GM21619 (cell line): ENCODE results near the gene PRKCH.

Source experiments
- ATAC-seq: cut with Tn5 transposase; IDR thresholded peaks from one replicate; pipeline ENCODE4 v1.9.1; 2021; ENCODE audit not compliant: unreplicated experiment

PRKCH gene

DNA sequence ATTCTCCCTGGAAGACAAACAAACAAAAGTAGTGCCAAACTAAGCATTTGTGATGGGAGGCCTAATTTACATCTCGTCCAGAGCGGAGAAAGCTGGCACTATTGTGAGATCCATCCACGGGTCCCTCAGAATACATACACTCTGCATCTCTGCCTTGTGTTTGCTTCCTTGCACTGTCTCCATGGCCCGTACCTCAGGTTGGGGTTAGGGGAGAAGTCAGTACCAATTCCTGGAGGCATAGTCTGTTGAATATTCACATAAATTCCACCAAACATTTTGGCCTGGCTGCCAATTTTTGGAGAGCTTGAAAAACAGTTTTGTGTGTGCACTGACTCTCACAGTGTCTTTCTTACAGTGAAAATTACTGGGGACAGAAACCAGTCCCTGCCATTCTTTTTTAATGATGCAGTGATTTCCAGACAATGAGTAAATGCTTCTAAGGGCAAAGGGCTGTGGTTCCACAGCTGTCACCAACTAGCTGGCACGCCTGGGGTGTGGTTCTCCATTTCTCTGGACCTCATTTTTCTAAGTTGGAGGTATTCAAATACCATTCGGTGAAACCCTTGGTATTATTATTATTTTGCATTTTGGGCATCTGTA, 254.3 kb downstream of the PRKCH start:
- ATAC-seq = no peak

DNA sequence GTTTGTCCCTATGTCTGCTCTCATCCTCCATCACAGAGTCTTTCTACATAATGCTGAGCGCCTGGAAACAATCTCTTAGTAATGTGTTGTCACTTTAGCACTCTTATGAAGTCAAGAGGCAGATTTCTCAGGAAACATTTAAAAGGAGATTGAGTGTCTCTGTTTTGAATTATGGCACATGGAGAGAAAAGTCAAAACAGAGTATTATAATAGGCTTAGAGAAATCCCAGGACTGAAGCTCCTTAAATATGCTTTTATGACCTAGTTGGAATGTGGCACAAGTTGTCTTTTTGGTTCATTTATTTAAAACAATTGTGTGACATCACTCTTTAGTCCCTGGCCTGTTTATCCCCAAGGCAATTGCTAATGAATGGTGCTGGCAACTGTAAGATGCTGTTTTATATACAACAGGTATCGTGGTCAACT, 256.1 kb downstream of the PRKCH start:
- ATAC-seq = no peak

DNA sequence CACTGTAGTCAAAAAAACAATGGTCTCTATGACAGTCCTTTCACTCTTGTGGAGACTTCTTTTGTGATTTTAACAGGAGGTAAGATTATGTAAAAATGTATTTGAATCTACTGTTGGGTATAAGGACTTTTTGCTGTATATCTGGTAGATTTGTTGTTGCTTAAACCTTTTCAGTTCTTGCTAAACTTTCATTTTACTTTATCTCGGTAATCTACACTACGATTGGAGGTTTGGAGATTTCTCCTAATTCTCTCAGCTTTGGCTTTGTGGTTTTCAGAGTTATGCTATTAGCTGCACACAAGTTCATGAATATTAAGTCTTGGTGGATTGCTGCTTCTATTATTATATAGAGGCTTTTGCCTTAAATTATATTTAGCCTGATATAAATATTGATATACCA, 257.4 kb downstream of the PRKCH start:
- no peak for ATAC-seq

DNA sequence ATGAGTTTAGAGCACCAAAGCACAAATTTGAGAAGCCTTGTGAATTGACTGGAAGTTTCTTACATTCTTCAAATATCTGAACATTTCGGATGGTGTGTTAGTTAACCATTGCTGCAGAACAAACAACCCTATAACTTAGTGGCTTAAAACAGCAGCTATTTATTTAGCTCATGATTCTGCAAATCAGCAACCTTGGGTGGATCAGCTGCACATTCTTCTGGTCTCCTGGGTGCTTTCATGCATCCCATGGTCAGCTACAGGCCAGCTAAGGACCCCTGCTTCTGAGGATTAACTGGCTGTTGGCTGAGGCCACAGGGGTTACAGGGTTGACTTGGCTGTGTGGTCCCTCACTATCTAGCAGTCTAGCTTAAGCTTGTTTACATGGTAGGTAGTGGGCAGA, 260.0 kb downstream of the PRKCH start:
- no peak for ATAC-seq

DNA sequence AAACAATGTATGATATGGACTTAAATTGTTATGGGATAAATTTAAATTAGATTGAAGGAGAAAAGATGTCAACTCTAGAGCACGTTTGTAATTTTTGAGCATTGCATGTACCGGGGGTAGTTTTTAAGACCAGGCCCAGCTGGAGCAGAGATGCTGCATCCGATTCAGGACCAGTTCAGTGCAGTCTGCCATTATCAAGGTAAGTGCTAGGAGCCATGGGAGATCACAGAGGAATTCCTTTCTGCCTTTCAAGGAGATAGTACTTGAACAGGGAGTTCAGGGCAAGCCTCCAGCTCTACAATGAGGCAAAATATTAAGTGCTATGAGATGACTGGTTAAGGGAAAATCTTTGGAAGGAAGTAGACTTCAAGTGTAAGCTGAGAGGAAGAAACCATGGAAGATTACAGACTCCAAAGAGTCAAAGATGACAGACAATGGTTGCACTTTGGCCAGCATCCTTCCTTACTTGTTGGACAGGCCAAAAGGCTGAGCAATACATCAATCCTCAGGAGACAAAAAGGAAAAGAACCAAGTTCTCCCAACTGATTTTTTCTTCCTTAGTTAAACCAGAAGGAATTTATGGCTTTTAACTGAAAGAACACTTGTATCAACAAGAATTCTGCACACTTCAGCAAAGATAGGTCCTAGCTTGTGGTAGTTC, 260.7 kb downstream of the PRKCH start:
- ATAC-seq = no peak

DNA sequence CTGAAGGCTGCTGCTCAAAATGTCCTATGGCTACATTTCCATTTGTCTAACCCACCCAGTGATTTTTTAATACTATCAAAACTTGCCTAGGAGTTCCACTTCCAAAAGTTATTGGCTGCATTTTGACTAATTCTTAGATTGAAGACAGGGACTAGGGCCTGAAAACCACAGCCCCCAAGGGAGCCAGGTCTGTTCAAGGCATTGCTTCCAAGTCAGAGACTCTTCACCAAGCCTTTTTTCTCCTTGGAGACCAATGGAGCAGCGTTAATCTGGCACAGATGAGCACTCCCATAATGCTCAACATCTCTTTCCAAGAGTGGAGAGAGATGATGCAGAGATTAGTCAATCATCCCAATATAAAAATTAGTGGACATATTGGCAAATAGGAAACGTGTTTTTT, 261.4 kb downstream of the PRKCH start:
- ATAC-seq = no peak

DNA sequence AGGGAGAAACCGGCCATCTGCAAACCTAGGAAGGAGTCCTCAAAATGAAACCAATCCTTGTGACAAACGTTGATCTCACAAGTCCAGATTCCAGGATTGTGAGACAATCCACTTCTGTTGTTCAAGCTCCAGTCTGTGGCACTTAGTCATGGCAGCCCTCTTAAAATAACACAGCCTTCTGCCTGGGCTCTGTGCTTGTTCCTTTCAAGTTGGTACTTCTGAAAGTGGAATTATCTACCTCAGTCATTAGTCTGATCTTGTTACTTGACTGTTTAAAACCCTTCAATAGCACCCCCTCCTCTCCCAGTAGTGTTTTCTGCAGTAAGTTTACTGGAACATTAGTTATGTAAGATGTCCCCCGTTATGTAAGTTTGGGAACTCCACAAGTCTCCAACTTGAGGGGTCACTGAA, 263.0 kb downstream of the PRKCH start:
- ATAC-seq = no peak

DNA sequence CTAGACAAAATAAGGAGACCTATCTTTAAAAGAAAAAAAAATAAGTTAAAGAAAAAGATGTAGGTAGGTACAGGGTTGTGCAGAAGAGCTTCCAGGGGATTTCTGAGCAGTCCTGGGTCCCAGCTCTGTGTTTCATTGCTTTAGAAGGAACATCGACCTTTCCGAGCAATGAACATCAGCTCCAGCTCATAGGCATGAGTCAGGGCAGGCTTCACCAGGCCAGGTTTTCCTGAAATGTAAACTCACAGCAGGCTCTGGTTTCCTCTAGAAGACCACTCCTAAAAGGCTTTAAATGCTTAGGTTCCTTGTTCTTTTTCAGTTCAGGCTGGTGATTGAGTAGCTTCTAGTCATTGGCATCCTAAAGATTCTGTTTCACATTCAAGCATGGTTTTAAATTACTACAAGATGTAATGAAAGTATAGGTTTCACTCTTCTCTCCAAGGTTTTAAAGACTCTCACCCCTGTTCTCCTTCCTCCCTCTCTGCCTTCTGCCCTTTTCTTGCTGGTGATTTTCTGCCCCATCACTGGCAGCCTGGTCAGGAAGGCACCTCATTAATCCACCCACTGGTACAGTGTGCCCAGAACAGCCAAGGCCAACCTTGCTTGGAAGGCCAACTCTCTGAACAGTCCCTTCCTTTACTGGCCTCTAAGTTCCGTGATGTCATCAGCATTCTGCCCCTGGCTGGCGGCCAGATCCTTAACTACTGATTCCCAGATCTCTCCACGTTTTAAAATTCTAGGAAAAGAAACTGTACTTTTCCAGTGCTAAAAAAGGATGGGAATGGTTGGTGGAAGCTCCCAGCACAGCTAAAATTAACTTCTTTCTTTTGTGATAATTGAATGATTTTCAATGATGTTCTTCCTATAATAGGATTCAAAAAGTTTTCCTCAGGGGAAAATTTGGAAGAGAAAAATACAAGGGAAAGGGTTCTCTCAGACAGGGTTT, 264.5 kb downstream of the PRKCH start:
- no peak for ATAC-seq

DNA sequence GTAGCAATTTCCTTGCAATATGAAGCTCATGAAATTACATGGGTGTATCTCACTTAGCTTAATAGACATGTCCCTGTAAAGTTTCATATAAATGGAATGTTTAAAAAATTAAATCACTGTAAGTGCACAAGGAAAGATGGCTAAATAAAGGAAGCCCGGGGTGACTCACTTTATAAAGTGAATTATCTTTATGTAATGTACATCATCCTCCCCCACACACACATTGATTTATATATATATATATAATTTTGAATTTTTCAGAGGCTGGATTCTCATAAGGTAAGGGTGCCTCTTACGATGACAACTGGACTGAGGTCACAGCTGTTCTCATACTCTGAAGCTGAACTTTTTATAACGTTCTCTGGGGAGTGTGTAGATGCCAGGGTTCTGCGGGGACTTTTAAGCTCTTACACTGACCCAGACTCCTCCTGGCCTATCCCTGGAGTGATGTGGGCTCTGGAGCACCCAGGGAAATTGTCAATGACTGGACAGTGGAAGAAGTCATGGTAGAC, 265.2 kb downstream of the PRKCH start:
- no peak for ATAC-seq

DNA sequence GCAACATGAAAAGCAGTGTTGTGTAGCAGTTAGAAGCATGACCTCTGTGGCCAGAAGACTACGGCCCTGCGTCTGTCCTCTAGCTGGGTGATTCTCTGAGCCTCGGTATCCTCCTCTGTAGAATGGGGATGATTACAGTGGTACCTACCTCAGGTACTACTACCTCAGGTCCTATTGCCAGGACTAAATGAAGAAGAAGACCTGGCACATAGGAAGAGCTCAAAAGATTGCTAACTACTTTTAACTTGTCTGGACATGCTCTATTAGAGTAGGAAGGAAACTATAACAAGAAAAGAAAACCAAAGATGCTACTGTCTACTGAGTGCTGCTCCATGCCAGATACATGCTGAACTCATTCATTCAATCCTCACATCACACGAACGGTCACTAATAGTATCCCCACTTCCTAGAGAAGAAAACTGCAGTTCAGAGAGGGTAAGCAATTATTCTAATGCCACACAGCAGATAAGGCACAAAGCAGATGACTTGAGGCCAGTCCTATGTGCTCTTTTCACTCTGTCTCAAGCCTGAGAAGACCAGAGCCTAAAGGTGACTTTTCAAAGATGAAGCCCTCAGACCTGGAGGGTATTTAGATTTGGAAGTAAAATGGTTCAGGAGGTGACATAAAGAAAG, 265.8 kb downstream of the PRKCH start:
- ATAC-seq = no peak

DNA sequence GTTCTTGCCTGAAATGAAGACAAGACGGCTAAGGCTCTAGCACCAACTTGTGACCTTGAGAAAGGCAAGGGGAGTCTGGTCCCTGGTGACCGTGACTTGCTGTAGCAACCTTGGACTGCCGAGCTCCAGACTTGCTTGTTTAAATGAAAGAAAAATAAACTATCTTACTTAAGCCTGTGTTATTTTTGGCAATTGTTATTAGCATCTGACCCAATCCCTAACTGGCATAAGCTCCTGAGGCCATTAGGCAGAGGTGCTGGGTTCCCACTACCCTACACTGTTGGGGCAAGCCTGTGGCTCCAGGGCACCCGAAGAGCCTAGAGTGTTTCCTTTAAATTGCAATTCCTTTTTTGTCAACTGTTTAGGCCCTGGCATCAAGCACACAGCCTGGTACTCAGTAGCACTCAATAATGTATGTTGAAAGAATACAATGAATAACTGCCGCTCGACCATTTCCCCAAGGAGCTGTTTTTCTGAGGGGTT, 267.1 kb downstream of the PRKCH start:
- ATAC-seq = no peak

DNA sequence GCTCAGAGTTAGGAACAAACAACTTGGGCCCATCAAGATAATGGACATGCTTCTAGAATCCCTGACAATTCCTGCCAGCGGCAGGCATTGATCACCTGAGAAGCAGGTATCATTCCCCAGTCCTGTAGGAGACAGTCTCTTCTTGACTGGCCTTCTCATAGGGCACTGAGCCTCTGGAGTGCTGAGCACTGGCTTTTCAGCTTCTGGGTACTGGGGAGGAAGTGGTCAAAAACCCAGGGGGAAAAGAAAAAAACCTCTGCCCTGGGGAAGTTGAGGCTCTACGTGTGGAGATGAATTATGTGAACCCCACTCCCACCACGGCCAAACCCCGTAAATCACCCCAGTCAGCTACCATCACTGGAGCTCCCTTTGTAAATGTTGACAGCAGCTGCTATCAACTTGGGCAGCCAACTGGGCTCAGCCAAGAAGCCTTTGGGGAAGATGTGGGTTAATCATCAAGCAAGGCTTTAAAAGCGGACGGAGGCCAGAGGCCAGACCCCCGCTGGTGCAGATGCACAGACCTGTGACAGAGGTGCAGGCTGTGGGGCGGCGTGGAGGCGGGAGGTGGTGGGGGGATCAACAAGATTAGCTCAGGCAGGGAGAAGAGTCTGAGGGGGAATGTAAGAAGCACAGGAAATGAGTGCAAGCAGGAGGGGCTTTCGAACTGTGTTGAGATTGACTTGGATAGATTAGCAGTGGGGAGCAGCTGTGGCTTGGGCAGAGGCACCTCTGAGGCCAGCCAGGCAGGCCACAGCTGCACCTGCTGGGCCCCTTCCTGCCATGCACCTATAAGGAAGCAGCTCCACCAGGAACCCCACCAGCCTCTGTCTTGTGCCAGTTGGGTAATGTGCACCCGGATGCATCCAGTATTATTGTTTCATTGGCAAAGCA, 268.6 kb downstream of the PRKCH start:
- ATAC-seq = no peak

DNA sequence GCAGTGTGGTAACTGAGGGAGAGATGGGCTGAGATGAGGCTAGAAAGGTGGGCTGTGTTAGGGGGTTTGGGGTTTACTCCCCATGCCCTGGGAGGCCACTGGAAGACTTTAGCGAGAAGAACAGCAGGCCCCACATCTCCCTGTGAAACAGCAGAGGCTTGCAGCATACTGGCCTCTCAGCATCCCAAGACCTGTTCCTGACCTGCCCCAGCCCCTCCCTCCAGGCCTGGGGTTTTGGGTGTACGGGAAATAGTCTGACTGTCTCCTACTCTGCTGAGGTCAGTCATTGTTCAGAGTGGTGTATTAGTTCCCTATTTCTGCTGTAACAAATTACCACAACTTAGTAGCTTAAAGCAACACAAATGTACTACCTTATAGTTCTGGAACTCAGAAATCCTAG, 270.5 kb downstream of the PRKCH start:
- no peak for ATAC-seq

DNA sequence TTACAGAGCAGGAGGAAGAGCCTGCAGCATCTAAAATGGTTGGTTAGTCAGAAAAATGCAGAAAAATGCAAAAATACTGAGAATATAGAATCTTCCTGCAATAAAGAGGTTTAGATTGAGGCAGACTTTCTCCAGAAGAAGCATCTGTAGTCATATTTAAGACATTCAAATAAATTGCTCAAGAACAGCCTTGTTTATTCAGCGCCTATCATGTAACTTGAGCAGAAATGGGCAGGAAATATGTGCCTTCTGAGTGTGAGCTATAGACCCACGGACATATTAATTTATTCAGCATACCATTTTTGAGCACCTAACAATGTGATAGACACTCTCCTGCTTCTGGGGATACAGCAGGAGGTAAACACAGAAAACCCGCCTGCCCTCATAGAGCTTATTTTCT, 272.0 kb downstream of the PRKCH start:
- ATAC-seq = no peak

DNA sequence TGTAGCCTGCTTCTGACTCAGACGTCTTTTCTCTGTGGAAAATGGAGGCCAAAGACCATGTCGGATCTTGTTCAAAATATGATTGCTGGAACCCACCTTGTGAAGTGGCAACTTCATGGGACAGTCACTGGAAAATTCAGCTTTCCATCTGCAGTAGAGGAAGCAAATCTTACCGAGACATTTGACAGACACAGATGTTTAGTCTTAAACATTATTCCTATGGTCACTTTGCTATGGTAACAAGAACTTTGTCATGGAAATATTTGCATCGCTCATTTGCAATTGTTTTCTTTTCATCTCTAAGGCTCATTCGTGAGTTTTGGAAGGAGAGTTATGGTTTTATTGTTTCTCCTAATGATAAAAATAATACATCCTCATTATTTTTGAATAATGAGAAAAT, 275.6 kb downstream of the PRKCH start:
- ATAC-seq = no peak

DNA sequence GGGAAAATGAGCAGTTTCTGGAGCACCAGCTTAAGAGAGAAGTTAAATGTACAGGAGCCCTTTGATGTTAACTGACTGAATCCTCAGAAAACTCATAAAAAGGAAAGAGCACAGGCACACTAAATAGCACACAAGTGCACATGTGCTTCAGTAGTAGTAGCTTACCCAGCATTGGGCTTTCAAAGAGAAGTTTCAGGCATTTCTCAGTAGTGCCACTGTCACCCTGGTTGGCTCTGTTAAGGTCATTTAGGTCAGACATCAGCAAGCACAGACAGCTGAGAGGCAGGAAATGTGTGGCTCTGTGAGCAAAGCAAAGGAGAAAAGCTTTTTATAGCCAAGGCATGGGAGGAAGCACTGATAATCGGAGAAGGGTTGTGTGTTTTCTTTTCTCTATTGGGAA, 277.6 kb downstream of the PRKCH start:
- ATAC-seq = peak; percentile 39

DNA sequence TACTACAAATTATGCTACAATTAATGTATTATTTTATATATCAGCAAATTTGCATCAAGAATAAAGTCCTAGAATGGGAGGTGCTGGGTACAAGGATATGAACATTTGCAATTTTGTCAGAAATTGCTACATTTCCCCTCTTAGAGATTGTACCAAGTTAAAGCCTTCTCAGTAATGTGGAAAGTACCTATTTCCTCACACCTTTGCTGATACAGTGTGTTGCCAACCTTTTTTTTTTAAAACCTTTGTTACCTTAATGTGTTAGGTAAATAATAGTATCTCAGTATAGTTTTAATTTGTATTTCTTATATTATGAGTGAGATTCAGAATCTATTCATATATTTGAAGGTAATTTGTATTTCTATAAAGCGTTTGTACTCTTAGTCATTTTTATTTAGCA, 278.6 kb downstream of the PRKCH start:
- ATAC-seq = no peak
